Fibroblast of skin of left biceps (primary cell): ENCODE results near the gene GLYATL3.
"Not testable (repeated sequence)": the region's sequence is repeated elsewhere in the genome, so short reads cannot be mapped to it uniquely, and the experiment has no call there.

Experiments used
- DNase-seq, 2 experiments: peaks; one replicate each; pipeline ENCODE4 v3.0.0-alpha.2; 2013; ENCODE audit warnings: low read depth in 2 of 2

Gene GLYATL3

GRCh38 chr6:49499623-49500022 is at the start of gene GLYATL3:
GLYATL3 (plus strand) TSS chr6:49499923; CDS start chr6:49511991, 12,068 bp downstream.
- DNase-seq = no peak

- no peak for DNase-seq
Observed at GRCh38 chr6:49453221-49453620, 46.5 kb upstream of the GLYATL3 start.

- no peak for DNase-seq
Observed at GRCh38 chr6:49454787-49455709, 44.7 kb upstream of the GLYATL3 start.

- DNase-seq = no peak
Observed at GRCh38 chr6:49457771-49458170, 42.0 kb upstream of the GLYATL3 start.

GRCh38 chr6:49462071-49462470 is 37.7 kb upstream of the GLYATL3 start:
- no peak for DNase-seq

- DNase-seq = no peak
Observed at GRCh38 chr6:49462599-49462926, 37.2 kb upstream of the GLYATL3 start.

- DNase-seq = peak; percentile 71 to 77
Observed at GRCh38 chr6:49462927-49463611, 36.7 kb upstream of the GLYATL3 start, which contains the start of the genes CENPQ and MMUT. CENPQ (plus strand) TSS chr6:49463370; CDS start chr6:49470177, 6,807 bp downstream. MMUT (minus strand) TSS chr6:49463253; CDS start chr6:49459466, 3,787 bp downstream.

GRCh38 chr6:49463612-49463967 is 36.1 kb upstream of the GLYATL3 start:
- DNase-seq = no peak

GRCh38 chr6:49464691-49465090 is 35.0 kb upstream of the GLYATL3 start:
- DNase-seq = no peak

- no peak for DNase-seq
Observed at GRCh38 chr6:49468042-49468441, 31.7 kb upstream of the GLYATL3 start.

- DNase-seq = not testable (repeated sequence)
Observed at GRCh38 chr6:49476564-49476963, 23.2 kb upstream of the GLYATL3 start.

GRCh38 chr6:49479308-49479970 is 20.3 kb upstream of the GLYATL3 start:
- no peak for DNase-seq

GRCh38 chr6:49481846-49482245 is 17.9 kb upstream of the GLYATL3 start:
- not testable (repeated sequence) for DNase-seq

GRCh38 chr6:49483380-49483779 is 16.3 kb upstream of the GLYATL3 start:
- DNase-seq = not testable (repeated sequence)

- DNase-seq = no peak
Observed at GRCh38 chr6:49490633-49491032, 9.1 kb upstream of the GLYATL3 start.

GRCh38 chr6:49497304-49497703 is 2.4 kb upstream of the GLYATL3 start:
- no peak for DNase-seq

GRCh38 chr6:49499126-49499525 is 597 bp upstream of the GLYATL3 start:
- DNase-seq = no peak

- DNase-seq = no peak
Observed at GRCh38 chr6:49504666-49505065, 4.9 kb downstream of the GLYATL3 start.

GRCh38 chr6:49506569-49507111 is 6.9 kb downstream of the GLYATL3 start:
- DNase-seq = no peak

GRCh38 chr6:49509342-49509741 is 9.6 kb downstream of the GLYATL3 start:
- DNase-seq = no peak

- peak; percentile 53 for DNase-seq
Observed at GRCh38 chr6:49513153-49513989, 13.6 kb downstream of the GLYATL3 start.
